HepG2 (cell line): ENCODE results near the gene UNC13D. TPM values are rescaled to one million over a fixed set of nuclear protein-coding genes. Genes with fewer than 3 reads are reported as not detected.

Source experiments
- ETV5 ChIP-seq: IDR thresholded peaks from 2 replicates; pipeline ENCODE4 v1.6.1; 2018; ENCODE audit warnings: missing biosample characterization, missing genetic modification reagents, inconsistent platforms, borderline replicate concordance
- HNRNPL ChIP-seq: fragments of 200-400 bp; formaldehyde crosslinking; IDR thresholded peaks from 2 replicates; pipeline ENCODE4 v1.6.1; 2017; ENCODE audit warnings: mild to moderate bottlenecking, low read depth, low read length
- KAT2B ChIP-seq: fragments of 150-350 bp; IDR thresholded peaks from 2 replicates; pipeline ENCODE4 v1.6.1; 2014; ENCODE audit warnings: low read depth, low read length, borderline replicate concordance
- MBD4 ChIP-seq: IDR thresholded peaks from 2 replicates; pipeline ENCODE4 v1.6.1; 2012; ENCODE audit warnings: low read length, inconsistent platforms, borderline replicate concordance
- MED1 ChIP-seq: sonication (generic); formaldehyde crosslinking; IDR thresholded peaks from 2 replicates; pipeline ENCODE4 v1.4.0; 2020; ENCODE audit warnings: missing genetic modification reagents
- SALL1 ChIP-seq: sonication (generic); formaldehyde crosslinking; IDR thresholded peaks from 2 replicates; pipeline ENCODE4 v1.8.0; 2022; ENCODE audit warnings: mild to moderate bottlenecking, missing genetic modification reagents
- ZFYVE20 ChIP-seq: sonication (generic); formaldehyde crosslinking; IDR thresholded peaks from 2 replicates; pipeline ENCODE4 v1.8.0; 2023; ENCODE audit warnings: low read depth, mild to moderate bottlenecking, moderate library complexity, missing genetic modification reagents, borderline replicate concordance
- ZKSCAN8 ChIP-seq: IDR thresholded peaks from 2 replicates; pipeline ENCODE4 v1.6.1; 2016; ENCODE audit warnings: borderline replicate concordance, missing genetic modification reagents, missing compliant biosample characterization
- ZNF549 ChIP-seq: sonication (generic); formaldehyde crosslinking; IDR thresholded peaks from 2 replicates; pipeline ENCODE4 v1.5.0; 2020; ENCODE audit warnings: missing genetic modification reagents
- ZNF614 ChIP-seq: IDR thresholded peaks from 2 replicates; pipeline ENCODE4 v1.6.1; 2018; ENCODE audit warnings: missing biosample characterization, missing genetic modification reagents, inconsistent platforms, borderline replicate concordance
- ZNF781 ChIP-seq: sonication (generic); formaldehyde crosslinking; IDR thresholded peaks from 2 replicates; pipeline ENCODE4 v1.5.1; 2020; ENCODE audit warnings: borderline replicate concordance, mild to moderate bottlenecking, missing genetic modification reagents; ENCODE audit errors: not compliant biosample characterization
- polyA plus RNA-seq, 8 experiments: library from polyadenylated mRNA; depleted of rRNA in 3 of 8; stranded (reverse) in 7 of 8; unstranded in 1 of 8; fragments of >200 nt; fragmentation: Illumina TruSeq in 4 of 8; extraction: Trizol in 4 of 8; gene quantifications; 2 replicates each; pipeline versions ENCODE4 v1.2.1 to v1.2.3, GENCODE V29; 2011 to 2016; ENCODE audit warnings: low read depth in 4 of 8, missing spikeins in 1 of 8, mixed read lengths in 1 of 8; ENCODE audit not compliant: insufficient read depth in 1 of 8
- total RNA-seq, 5 experiments: library from RNA; depleted of rRNA; stranded (reverse); fragments of >200 nt; fragmentation: Illumina TruSeq; extraction: Trizol; gene quantifications; 2 replicates each; pipeline ENCODE4 v1.2.3, GENCODE V29; 2016; ENCODE audit warnings: low read depth in 1 of 5
- TF ChIP-seq, protein P1 (sequence below): sonication (generic); formaldehyde crosslinking; IDR thresholded peaks from 2 replicates; pipeline ENCODE4 v1.5.1; 2020; ENCODE audit warnings: missing genetic modification reagents, mild to moderate bottlenecking, borderline replicate concordance
- TF ChIP-seq, protein P2 (sequence below): sonication (generic); formaldehyde crosslinking; IDR thresholded peaks from 2 replicates; pipeline ENCODE4 v1.4.0; 2020; ENCODE audit warnings: low read depth, missing genetic modification reagents
- TF ChIP-seq, protein P3 (sequence below): sonication (generic); formaldehyde crosslinking; conservative IDR thresholded peaks from 2 replicates; pipeline ENCODE4 v1.4.0; 2020; ENCODE audit warnings: missing genetic modification reagents
- TF ChIP-seq, protein P4 (sequence below): sonication (generic); formaldehyde crosslinking; IDR thresholded peaks from 2 replicates; pipeline ENCODE4 v1.4.0; 2020; ENCODE audit warnings: mild to moderate bottlenecking, missing genetic modification reagents

The UNC13D gene
- total and polyA plus RNA-seq, 2 of the 13 experiments (the other 11 are each of a cell fraction or from before 2014, with no cell fraction given), result 29.7 to 42.7 TPM

DNA sequence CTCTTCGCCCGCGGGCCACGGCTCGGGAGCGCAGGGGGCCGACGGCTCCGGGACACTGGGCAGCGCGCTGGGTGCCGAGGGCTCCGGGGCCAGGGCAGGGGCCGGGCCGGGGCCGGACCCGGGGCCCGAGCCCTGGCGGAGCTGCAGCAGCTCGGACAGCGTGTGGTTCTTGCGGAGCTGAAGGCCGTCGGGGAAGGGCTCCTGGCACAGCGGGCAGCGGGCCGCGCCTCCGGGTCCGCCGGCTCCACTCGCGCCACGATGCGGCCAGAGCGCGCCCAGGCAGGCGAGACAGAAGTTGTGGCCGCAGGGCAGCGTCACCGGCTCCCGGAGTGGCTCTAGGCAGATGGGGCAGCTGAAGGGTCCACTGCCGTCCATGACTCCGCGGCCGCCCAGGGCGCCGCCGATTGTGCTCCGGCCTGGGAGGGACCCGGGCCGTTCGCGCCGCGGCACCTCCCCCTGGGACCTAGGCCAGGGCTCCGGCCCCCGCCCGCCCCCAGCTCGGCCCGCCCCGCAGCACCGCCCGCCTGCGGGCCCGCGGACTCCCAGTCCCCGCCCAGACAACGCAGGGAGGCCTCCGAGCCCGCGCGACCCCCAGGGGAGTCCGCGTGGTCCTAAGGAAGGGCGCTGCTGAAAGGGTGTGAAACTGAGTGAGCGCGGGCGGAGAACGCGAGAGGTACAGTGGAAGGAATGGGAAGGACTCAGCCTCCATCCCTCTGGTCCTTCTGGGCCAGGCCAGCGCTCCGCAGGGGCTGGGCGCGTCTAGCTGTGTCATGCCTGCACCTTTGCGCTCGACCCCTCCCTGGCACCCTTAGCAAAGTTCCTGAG is 34.2 kb upstream of the UNC13D start, which contains the start of gene TRIM47 (continued):
- peak; percentile 73 for TF ChIP-seq MED1 (CRISPR knock-in tag)
- no peak for TF ChIP-seq KAT2B
- TF ChIP-seq SALL1, result peak; percentile 78
- TF ChIP-seq, protein P1, sequence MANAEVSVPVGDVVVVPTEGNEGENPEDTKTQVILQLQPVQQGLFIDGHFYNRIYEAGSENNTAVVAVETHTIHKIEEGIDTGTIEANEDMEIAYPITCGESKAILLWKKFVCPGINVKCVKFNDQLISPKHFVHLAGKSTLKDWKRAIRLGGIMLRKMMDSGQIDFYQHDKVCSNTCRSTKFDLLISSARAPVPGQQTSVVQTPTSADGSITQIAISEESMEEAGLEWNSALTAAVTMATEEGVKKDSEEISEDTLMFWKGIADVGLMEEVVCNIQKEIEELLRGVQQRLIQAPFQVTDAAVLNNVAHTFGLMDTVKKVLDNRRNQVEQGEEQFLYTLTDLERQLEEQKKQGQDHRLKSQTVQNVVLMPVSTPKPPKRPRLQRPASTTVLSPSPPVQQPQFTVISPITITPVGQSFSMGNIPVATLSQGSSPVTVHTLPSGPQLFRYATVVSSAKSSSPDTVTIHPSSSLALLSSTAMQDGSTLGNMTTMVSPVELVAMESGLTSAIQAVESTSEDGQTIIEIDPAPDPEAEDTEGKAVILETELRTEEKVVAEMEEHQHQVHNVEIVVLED (CRISPR knock-in tag), result peak; percentile 68; the same call in 1 of the 2 replicates
- peak; percentile 39; the same call in 1 of the 2 replicates for TF ChIP-seq HNRNPL
- TF ChIP-seq ZKSCAN8 (CRISPR knock-in tag), result no peak
- TF ChIP-seq ETV5, result peak; percentile 60
- TF ChIP-seq, protein P2, sequence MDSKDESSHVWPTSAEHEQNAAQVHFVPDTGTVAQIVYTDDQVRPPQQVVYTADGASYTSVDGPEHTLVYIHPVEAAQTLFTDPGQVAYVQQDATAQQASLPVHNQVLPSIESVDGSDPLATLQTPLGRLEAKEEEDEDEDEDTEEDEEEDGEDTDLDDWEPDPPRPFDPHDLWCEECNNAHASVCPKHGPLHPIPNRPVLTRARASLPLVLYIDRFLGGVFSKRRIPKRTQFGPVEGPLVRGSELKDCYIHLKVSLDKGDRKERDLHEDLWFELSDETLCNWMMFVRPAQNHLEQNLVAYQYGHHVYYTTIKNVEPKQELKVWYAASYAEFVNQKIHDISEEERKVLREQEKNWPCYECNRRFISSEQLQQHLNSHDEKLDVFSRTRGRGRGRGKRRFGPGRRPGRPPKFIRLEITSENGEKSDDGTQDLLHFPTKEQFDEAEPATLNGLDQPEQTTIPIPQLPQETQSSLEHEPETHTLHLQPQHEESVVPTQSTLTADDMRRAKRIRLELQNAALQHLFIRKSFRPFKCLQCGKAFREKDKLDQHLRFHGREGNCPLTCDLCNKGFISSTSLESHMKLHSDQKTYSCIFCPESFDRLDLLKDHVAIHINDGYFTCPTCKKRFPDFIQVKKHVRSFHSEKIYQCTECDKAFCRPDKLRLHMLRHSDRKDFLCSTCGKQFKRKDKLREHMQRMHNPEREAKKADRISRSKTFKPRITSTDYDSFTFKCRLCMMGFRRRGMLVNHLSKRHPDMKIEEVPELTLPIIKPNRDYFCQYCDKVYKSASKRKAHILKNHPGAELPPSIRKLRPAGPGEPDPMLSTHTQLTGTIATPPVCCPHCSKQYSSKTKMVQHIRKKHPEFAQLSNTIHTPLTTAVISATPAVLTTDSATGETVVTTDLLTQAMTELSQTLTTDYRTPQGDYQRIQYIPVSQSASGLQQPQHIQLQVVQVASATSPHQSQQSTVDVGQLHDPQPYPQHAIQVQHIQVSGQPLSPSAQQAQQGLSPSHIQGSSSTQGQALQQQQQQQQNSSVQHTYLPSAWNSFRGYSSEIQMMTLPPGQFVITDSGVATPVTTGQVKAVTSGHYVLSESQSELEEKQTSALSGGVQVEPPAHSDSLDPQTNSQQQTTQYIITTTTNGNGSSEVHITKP, result peak; percentile 86; the same call in 1 of the 2 replicates
- no peak for TF ChIP-seq MBD4
- TF ChIP-seq, protein P3, sequence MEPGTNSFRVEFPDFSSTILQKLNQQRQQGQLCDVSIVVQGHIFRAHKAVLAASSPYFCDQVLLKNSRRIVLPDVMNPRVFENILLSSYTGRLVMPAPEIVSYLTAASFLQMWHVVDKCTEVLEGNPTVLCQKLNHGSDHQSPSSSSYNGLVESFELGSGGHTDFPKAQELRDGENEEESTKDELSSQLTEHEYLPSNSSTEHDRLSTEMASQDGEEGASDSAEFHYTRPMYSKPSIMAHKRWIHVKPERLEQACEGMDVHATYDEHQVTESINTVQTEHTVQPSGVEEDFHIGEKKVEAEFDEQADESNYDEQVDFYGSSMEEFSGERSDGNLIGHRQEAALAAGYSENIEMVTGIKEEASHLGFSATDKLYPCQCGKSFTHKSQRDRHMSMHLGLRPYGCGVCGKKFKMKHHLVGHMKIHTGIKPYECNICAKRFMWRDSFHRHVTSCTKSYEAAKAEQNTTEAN, result no peak; the same call in none of the 2 replicates
- TF ChIP-seq, protein P4, sequence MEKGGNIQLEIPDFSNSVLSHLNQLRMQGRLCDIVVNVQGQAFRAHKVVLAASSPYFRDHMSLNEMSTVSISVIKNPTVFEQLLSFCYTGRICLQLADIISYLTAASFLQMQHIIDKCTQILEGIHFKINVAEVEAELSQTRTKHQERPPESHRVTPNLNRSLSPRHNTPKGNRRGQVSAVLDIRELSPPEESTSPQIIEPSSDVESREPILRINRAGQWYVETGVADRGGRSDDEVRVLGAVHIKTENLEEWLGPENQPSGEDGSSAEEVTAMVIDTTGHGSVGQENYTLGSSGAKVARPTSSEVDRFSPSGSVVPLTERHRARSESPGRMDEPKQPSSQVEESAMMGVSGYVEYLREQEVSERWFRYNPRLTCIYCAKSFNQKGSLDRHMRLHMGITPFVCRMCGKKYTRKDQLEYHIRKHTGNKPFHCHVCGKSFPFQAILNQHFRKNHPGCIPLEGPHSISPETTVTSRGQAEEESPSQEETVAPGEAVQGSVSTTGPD, result no peak
- no peak for TF ChIP-seq ZNF549
- TF ChIP-seq ZFYVE20 (CRISPR knock-in tag), result no peak
- TF ChIP-seq ZNF614 (CRISPR knock-in tag), result peak; percentile 64; the same call in 1 of the 2 replicates
- TF ChIP-seq ZNF781 (CRISPR knock-in tag), result peak; percentile 86
